NCI-H774 (cell line): ENCODE results near the gene ETV6.

ENCODE experiments used
- DNase-seq: peaks from one replicate; lab custom pipeline; 2025; lab: John Stamatoyannopoulos, UW

The ETV6 gene

DNA sequence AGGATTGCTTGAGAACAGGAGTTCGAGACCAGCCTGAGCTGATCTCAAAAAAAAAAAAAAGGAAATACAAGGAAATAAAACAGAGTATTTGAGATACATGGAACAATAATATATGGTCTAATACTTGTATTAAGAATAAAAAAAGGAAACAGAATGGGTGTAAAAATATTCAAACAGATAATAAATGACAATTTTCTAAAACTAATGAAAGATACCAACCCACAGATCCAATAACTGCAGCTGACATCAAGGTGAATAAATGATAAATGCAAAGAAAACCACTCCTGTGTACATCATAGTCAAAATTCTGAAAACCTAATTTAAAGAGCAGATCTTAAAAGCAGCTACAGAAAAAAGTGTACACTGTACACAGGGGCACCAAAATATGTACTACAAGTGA is 4.1 kb upstream of the ETV6 start:
- no peak for DNase-seq

DNA sequence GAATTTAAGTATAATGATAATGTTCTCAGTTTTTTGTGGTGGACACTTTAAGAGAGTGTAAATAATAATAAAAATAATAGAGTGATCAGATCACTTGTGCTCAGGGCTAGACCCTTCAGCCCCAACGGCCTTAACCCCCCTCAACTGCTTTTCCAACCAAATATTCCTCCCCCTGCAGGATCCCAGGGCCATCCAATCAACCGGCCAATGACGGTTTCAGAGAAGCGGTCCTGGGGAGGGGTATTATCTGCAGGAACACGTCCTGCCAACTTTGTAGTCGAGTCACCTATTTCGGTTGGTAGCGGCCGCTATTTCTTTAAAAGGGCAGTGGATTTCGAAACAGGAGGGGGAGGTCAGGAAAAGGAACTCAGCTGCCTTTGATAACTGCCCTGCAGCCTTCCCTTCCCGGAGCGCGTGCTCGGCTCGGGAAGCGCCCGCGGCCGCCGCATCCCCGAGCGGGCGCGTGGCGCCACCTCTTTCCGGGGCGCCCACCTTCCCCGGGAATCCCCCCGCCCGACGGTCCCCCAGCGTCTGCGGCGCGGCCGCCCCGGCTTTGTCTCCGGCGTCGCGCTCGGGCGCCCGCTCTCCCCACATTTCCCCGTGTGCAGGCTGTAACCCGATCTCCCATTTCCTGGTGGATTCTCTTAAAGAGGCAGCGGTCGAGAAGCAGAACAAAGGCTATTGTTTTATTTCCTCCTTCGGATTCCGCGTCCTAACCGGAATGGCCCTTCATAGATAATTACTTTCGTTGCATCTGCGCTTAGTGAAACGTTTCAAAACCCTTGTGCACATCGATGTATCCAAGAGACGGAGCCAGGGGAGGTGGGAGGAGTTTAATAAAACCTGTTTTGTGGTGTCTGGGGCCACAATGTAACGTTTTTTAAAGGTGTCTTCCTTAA is 711 bp upstream of the ETV6 start:
- peak; percentile 75 for DNase-seq

DNA sequence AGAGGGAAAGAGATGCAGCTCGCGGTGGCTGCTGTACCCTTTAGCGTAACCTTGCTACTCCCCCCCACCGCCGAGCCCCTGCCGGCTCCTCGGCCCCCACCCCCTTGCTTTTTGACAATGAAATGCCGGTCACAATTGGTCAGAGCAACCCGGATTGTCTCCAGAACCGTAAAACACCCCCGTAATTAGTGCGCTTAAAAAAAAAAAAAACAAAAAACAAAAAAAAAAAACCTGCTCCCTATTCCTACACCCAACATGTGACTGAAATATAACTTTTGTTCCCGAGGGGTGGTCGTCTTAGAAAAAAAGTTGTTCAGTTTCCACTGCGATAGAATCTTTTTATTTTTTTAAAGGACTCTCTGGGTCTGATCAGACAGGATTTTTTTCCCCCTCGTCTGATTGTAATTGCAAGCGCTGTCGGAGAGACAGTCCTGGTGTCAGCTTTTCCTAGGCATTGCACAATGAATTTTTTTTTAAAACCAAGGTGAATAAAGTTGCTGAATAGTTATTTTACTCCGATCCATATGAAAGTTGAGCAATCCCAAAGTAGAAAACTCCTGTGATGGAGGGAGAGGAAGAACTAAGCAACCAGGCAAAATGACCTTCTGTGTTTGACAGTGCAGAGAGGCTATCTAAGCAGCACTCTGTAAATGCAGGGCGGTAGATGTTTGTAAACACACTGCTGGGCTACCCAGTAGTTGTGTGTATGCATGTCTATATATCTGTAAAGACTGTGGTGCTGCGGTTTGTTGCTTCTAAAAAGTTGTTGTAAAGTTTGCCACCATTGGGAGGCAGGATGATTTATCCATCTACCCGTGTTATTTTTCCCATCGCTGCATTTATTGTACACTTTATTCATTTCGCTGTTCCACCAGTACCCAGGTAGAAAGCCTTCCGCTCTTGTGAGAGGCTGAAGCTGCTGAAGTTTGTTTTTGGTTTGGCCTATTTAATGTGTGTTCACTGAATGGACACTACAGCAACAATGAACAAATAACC is 1.1 kb downstream of the ETV6 start:
- peak; percentile 44 for DNase-seq

DNA sequence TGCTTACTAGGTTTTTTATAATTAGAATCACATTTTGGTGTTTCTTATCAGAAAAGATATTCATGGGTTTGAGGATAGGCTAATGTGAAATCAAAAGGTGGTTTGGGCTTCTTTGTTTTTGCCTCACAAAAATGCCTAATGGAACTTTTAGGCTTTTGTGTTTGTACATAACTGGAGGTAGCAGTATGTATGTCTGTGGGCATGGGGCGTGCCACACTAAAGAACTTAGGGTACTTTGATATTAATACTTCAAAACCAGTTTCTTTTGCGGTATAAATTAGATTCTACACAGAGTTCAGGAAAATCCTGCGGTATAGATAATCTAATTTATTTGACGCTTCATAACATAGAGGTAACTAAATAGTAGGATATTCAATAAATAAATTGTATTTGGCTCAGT is 1.9 kb downstream of the ETV6 start:
- DNase-seq: no peak

DNA sequence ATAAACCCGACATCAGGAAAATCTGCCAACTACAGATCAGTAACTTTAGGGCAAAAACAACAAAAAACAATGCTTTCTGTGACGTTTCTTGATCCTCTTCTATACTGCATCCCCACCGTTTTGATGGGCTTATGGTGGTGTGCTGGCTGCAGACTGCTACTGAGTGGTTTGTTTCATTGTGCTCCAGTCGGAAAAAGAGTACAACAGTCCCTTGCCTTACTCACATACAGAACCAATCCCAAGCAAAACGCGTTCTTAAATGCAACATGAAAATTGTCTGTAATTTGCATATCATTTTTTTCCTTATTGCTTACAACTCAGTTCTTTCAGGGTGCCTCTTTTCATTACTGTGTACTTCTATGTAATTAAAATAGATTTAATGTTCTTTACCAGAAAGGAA is 2.3 kb downstream of the ETV6 start:
- no peak for DNase-seq

DNA sequence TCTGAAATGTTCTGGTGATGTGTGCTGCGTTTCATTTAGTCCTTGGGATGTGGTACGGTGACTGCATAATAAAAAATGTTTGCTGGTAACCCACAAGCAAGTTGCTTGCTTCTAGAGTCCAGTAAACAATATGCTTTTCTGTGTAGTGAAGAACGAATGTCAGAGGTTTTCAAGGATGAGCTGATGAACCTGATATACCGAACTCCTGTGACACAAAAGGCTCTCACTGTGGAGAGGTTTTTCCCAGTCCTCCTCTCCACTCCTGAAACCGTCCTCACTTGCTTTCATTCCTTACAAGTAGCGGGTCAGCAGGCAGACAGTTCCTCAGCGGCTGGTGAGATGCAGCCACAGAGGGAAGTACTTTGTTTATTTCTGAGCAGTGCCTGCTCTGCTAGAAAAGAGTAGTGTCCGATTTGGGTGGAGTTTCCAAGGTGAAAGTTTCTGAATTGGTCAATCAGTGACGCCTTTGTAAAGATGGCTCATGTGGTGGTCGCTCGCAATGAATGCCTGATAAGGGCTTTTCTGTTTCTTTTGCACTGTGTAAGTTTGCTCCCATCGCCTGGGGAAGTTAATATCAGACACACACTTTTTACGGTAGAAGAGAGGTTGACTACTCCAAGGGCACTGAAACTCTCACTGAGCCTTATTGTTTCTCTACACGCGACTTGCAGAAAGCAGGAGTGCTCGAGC is 3.0 kb downstream of the ETV6 start:
- no peak for DNase-seq

DNA sequence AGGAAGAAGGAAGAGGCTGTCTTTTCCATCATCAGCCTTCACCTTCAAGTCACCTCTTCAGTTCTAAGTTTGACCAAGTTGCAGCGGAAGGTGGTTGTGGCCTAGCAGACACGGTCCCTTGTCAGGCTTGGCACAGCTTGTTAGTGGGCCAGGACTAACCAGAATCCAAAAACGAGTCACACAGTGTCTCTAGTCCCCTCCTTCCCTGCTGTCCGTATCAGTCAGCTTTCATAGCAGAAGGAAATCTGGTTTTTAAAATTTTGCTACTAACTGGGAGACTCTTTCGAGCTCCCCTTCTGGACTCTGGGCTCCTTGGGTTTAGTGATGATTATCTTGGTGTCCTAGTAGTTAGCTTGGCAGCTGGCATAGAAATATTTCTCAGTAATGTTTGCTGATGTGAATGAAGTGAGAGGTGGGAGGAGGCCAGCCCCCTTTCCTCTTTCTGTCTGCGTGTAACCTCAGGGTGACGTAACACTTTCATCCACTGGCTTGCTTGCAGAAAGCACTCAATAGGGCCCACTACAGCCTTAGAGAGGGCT is 3.8 kb downstream of the ETV6 start:
- DNase-seq: no peak

DNA sequence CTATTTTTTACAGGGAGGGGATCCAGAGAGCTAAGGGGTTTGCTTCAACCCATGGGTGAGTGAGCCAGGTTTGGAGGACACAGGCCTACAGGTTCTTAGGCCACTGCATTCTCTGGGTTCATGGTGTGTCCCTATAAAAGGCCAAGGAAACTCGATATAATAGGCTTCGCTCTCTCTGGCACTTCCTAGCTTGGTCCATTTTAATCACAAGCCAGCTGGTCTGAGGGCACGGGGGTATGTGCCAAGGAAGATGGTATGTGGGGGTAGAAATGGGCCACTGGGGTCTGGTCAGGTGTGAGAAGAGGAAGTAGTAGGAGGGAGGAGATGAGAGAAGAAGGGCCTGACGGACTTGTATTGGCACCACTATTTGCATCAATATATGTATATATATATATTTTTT is 4.9 kb downstream of the ETV6 start:
- no peak for DNase-seq

DNA sequence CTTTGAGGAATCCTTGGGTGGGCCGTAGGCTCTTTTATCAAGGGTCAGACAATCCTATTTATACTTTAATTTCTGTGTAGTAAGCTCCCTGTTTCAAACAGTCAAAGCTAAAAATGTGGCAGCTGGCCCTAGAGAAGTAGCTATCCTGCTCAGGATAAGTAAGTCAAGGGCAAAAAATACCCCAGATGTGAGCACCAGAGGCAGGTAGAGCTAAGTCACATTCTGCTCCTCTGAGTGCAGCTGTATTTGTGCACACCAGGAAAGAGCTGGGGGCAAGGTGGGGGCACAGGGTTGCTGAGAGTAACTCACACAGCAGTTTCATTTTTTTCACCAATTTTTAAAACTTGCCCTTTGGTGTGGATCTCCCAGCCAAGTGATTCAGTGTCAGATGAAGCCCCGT is 5.3 kb downstream of the ETV6 start:
- DNase-seq: no peak

DNA sequence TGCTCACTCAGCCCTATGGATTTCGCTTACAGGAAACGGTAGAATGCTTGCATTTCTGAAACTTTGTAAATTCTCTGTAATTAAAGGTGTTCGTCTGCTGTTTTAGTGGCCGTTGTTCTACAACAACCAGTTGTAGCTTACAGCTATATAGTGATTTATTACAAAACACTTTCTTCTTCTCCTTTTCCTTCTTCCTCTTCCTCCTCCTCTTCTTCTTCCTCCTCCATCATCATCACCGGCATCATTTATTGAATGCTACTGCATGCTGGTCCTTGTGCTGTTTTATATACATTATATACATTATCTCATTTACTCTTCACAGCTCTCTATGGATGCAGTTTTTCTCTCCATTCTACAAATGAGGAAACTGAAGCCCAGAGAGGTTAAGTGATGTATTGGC is 6.4 kb downstream of the ETV6 start:
- no peak for DNase-seq

DNA sequence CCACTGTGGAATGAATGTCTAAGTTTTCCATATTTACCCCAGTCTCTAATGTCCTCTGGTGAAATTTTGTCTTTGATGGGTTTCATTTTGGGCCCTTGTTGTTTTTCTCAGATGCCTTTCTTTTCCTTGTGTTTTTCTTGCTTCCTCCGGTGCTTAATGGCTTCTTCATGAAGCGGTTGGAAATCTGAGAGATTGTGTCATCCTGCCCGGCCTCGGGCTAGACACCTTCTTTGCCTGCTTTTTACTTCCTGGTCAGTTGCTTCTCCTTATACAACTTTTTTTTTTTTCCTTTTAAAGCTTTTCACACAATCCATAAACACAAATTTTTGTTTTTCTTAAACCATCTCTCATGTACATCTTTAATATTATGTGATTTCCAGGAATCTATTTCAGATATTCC is 7.1 kb downstream of the ETV6 start:
- no peak for DNase-seq

DNA sequence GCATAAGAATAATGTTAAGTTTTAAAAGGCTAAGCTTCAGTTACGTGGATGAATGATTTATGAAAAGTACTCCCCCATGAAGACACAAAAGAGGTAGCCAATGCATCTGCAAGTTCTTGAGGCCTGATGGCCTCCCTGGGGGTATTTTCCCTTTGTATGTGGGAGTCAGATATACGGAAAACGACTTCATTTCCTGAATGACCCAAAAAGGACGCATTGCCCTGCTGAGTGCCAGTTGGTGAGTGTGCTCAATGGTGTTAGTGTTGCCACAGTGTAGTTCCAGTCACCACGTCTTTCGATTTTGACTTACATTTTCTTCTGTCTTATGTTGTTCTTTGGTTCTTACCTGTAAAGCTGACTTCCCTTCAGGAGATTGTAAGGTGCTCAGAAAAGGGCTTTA is 8.0 kb downstream of the ETV6 start:
- no peak for DNase-seq

DNA sequence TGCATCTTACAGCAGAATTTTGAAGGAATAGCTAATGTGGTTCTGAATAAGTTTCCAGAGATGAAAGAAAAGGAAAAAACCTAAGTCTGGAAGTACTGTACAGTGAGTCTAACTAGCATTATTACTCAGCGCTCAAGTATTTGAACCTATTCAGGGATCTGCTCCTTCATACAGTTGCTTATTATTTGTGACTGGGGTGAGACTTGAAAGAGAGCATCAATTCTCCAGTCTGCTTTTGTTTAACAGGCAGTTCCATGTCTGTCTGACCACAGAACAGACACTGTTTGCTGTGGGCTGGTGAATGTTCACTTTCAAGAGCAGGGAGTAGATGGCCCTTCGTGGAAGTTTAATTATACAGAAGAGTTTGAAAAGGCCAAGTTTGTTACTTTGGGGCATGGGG is 9.3 kb downstream of the ETV6 start:
- no peak for DNase-seq

DNA sequence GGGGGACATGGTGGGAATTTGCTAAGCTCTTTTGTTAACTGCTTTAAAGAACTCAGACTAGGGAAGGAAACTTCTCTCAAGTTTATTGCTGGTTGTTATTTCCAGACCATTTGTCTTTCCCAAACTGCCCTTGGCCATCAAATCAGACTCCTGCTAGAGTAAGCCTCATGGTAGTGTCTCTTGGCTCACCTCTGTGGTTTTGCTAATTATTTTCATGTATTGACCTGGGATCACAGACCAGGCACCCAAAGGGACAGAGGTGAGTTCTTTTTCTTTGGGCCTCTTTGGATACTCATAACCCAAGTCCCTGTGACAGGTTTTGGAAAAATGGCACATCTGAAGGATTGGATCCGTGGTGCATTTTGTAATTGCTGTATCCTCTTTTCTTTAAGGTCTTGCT is 11.2 kb downstream of the ETV6 start:
- no peak for DNase-seq

DNA sequence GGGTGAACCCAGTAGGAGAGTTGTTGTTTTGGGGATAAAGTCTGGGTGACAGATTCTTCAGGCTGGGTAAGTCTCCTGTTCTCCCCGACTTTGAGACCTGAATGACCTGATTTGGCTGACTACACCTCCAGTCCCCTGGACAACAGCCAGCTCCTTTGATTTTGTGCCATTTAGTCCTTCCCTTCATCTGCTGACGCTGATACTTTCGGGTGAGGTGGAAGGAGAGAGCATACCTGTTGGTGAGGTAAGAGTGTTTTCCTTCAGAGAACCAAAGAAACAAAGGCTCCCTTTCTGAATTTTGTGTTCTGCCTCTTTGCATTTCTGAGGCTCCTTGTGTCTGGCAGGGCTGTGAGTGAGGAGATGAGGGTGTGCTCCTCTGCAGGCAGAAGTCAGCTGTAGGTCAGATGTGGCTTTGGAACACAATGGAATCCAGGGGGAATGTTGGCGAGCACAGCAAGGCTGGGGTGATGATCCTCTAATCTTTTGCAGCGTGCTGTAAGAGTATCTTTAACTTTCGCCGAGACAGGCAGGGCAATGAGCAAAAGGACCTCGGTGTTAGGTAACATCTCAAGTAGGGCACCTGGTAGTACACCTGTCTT is 12.1 kb downstream of the ETV6 start:
- no peak for DNase-seq

DNA sequence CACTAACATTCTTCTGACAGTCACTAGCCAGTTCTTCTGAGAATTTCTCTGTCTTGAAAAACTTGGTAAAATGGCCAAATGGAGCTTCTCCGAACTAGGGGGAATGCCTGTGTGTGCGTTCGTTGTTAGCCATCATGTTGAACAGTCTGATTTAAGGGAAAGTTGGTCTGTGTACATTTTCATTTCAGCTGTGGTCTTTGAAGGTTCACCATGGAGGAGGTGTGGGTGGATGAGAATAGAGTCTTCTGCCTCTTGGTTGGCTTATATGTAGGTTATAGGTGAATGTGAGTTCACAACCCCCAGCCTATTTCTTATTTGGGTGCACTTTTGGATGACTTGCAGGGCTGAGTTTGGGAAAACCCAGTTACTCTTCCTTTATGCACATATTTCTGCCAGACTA is 12.9 kb downstream of the ETV6 start:
- DNase-seq: no peak

DNA sequence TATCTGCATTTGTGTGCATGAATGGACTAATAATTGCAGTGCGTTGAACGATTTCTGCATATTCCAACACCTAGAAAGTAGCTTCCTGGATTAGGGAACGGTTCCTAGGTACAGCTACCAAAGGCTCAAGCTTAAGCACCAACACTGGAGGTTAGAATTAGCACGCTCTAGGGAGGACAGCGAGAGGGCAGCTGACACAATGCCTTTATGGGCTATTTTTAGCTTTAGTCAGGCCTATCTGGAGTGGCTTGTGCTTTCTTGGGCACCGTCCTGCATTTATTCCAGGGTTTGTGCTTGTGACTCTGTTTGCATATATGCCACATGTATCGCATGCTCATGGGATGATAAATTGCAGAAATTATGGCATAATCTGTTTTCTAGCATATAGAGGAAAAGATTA is 13.7 kb downstream of the ETV6 start:
- no peak for DNase-seq

DNA sequence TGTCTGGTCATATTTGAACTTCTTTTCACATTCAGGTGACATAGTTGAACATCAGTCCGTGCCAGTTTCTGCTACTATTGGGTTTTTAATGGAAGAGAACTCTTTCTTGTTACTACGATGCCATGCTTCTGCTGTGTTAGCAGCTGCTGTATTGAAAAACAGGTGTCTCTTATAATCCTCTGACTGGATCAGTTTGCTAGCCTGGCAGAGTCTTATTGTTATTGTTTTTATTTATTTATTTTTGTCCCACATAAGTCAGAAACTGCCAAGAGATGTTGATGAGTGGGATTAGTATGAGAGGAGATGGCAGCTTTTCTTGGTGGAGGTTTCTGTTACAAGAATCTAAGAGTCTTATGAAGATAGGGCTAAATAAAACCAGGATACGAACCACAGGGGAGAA is 14.6 kb downstream of the ETV6 start:
- no peak for DNase-seq

DNA sequence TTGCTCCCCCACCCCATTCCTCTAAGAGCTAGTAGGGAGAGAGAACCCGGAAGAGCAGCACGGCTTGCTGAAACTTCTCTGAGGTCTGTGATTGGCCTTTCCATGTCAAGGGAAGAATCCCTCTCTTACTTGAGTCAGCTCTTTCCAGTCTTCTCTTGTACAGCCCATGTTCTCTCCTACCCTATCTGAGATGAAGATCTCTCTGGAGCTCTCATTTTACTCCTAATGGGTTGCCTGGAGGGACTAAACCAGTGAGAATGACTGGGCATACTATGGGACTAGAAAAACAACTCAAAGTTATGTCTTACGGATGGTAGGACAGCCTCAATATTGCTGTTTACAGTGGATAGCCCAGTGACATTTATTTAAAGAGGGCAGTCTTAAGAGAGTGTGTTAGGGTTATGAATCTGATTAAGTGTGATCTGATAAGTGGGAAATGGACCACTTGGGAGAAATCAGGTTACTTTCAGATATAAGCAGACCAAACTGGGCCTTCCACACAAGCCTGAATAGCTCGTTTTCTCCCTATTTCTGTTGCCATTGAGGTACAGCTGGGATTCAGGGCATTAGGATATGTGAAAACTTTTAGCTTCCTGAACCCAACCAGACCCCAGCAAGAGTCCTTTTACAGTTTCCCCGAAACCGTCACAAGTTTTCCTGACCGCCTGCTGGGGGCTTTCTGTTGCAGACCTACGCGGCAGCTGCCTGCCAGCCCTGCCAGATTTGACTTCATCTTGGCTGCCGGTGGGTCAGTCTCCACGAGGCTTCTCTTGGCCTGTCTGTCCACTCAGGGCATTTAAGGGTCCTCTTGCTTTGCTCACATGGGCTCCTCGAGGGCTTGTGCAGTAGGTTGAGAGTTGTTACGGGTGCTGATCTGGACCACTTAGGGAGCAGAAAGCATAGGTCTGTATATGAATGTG is 16.9 kb downstream of the ETV6 start:
- DNase-seq: no peak

DNA sequence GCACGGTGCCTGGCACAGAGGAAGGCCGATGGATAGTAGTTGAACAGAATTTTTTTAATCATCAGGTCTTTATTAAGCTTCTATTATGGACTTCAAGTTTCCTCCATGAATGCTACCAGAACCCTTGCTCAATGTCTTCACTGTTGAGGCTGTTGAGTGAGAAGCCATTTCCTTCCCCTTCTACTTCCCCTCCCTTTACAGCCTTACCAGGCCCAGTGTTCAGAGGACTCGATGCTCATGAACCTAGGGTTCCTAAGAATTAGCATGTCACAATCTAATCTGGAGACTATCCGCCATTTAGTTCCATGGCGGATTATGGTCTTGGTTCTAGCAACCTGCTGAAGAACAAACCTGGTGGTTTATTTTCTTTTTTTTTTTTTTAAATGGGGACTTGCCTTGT is 17.7 kb downstream of the ETV6 start:
- no peak for DNase-seq

DNA sequence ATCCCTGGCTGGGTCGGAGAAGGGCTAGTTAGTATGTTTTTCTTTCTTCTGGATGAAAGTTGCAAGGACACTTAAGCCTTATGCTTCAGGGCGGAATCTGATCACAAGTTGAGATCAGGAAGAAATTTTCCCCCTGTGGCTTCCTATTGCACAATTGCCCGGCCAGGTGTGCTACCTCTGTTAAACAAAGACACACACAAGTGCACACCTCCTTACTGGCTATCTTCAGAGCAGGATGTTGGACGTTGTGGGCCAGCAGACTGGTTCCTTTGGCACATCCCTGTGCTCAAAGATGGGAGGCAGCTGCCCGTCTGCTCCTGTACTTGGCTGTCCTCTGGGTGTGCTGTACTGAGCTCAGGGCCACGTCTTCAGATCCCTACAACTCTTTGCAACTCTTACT is 19.1 kb downstream of the ETV6 start:
- DNase-seq: no peak
